HG03565 (cell line): ENCODE measurements around the gene POSTN.
"Not testable (repeated sequence)": the region's sequence is repeated elsewhere in the genome, so short reads cannot be mapped to it uniquely, and the experiment has no call there.

Source experiments
- ATAC-seq: cut with Tn5 transposase; IDR thresholded peaks from one replicate; pipeline ENCODE4 v1.9.1; 2021; ENCODE audit warnings: mild to moderate bottlenecking, moderate library complexity; ENCODE audit not compliant: unreplicated experiment

The POSTN gene

DNA sequence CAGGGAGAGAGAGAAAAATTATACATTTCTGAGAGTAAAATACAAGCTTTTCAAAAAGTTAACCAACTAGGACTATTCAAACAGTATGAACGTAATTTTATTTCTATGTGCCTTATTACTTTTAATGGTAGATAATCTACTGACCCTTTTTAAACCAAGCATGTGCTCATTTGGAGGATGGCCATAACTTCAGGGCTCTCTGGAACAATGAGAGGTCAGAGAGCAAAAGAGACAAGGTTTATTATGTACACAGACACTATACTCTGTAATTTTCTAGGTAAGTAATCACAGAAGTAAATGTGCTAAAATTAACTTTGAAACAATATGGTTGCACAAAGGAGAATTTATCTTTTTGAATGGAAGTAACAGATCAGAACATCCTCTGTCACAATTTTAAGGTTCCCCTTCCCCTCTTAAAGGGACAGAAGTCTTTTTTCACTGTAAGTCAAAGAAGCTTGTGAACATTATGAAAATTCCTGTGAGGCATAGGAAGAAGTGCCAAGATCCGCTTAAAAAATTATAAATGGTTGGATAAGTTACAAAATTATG lies 1.0 kb downstream of the POSTN start:
- ATAC-seq = no peak

DNA sequence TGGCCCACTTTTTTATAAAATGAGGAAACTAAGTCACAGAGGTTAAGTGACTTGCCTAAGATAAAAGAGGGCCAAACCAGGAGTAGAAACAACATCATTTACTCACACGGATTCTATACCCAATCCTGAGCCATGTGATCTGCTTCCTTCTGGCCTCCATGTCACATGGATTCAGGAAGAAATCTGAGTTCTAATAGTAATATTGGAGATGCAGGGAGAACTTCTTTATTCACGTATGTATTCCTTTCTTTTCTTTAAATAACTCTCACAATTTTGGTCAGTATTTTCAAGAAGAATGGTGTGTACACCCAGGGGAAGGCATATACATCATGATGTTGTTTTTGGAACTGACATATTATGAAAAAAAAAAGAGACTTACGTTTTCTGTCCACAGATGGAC lies 1.8 kb downstream of the POSTN start:
- no peak for ATAC-seq

DNA sequence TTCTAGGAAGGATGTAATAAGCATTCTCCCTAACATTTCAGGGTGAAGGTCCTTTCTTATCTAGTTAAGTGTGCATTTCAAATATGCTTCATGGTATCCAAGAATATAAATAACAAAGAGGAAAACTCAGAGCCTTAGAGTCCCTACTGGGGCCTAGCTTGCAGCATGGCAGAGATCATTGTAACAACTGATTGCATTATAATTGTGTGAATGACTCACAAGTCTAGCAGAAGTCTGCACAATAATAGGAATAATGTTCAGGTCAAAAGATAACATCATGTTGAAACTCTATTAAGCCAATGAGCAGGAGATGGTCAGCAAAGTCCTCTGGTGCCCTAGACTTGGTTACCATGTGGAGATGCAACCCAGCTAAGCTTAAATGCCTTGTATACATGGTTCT lies 3.4 kb downstream of the POSTN start:
- ATAC-seq = no peak

DNA sequence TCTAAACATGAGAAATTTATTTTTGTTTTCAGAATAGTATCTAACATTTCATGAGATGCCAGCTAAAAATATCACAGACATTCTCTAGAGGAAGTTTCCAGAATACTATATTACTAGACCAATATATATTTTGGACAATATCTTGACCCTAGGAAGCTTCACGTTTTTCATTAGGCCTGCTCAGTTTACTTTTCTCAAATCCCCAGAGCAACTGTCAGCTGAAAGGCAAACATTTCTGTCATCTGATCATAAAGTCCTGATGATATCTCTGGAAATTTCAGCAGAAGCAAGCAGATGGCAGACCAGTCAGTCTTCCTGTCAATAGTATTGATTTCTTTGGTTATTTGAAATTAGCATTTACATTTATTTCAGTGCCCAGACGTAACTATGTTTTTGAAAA lies 4.0 kb downstream of the POSTN start:
- ATAC-seq = no peak

DNA sequence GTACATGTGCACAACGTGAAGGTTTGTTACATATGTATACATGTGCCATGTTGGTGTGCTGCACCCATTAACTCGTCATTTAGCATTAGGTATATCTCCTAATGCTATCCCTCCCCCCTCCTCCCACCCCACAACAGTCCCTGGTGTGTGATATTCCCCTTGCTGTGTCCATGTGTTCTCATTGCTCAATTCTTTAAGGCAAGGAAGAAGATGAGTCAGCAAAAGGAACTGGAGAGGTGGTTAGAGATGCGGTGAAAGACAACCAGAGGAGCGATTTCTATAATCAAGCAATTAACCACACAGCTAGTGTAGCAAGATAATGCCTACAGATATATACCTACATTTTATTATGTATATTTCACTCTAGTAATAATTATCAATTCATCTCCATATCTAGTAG lies 9.2 kb downstream of the POSTN start:
- not testable (repeated sequence) for ATAC-seq

DNA sequence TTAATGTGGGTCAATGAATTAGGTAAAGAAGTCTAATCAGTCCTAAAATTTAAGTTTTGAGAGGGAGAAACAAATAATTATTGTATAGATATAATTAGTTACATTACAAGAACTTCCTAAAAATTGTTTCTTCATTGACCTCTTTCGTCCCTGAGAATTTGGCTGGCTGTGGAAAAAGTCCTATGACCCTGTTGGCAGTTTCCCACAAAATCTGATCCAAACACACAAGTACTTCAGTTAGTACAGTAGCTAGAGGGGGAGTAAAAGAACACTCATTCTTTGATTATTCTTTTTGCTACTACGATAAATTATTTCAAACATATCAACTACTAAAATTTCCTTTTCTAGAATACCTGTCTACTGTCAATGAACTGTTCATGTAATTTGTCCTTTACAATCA lies 11.3 kb downstream of the POSTN start:
- no peak for ATAC-seq

DNA sequence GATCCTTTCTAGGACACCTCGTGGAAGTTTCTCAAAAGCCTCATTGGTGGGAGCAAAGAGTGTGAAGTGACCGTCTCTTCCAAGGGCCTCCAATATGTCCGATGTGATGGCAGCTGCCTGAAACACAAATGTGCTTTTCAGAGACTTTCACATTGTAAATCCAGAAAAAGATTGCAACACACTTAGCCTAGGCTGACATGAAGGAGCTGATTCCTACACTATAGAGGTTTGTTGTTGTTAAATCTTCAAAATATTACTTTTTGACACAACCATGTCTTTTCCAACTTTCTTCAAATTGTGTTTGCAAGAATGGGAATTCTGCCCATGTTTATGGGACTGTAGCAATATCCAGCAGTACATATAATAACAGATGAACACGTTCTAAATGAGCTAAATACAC lies 12.4 kb downstream of the POSTN start:
- no peak for ATAC-seq

DNA sequence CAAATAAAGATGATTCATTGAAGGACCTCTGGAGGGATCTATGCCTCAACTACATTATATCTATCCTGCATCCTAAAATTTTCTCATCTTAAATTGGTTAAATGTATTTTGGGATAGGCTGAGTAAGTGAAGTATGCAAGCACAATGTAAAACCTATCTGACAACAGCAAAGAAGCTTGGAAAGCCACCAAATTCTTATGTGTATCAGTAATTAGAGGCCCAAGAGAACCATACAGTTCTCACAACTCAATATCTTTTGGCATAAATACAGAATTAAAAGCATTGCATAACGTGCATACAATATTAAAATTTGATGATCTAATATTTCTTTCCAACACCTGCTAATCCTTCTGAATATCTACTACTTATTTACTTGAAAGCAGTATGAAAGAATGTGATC lies 13.0 kb downstream of the POSTN start:
- no peak for ATAC-seq

DNA sequence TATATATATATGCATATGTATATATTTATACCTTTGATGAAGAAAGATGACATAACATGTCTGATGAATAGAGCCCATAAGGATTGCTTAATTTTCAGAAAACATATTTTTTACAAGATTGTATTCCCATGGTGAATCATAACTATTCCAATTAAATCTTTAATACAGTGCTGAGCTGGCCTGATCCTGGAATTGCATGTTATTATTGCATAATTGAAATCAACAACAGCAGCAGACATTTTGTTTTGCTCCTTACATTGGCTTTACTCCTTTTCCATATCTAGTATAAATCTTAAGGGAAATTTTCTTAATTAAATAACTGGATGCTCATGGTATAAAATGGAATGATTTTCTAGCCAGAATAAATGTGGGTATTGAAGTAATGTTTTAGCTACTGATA lies 22.0 kb downstream of the POSTN start:
- no peak for ATAC-seq

DNA sequence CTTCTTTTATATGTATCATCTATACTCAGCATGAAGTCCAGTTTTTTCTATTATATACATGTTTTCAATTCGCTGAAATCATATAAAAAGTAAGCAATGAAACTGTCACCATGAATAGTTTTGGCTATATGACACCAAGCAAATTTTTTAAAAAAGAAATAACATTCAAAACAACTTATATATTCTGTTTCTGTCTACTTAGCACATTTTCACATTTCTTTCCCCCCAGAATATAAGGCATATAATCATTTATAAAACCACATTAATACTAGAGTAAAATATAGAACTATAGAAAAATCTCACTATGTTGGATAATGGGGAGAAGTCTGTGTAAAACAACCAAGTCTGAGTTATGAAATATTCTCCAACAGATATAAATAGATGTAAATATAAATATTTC lies 33.1 kb downstream of the POSTN start:
- no peak for ATAC-seq

DNA sequence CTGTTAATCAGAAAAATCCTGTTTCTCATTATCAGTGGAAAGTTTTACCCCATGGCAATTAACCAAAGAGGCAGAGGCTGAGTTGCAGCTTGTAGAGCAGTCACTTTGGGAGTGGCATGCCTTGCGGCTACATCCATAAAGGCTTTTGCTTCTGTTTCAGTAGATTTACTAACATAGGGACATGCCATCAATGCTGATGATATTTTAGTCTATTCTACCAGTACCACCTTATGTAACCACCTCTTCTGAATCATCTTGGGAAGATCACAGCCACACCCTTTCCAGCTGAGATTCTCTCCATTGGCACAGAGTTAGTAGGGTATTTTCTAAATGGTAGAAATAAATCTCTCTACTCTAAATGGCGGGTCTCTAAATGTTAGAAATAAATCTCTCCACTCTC lies 37.5 kb downstream of the POSTN start:
- ATAC-seq = no peak

DNA sequence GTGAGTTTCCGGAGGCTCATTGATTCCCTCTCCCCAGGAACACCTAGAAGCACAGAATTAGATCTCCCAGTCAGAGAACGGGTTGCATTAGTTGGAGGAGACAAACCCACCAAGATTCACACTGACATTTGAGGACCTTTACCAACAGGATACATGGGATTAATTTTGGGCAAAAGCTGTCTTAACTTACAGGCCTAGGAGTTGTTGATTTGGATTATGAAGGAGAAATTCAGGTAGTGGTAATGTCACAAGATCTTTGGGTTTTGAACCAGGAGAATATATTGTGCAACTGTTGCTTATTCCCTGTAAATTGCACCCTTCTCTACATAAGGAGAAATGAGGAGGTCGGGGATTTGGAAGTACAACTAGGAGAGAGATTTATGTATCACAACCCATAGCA lies 38.0 kb downstream of the POSTN start:
- no peak for ATAC-seq

DNA sequence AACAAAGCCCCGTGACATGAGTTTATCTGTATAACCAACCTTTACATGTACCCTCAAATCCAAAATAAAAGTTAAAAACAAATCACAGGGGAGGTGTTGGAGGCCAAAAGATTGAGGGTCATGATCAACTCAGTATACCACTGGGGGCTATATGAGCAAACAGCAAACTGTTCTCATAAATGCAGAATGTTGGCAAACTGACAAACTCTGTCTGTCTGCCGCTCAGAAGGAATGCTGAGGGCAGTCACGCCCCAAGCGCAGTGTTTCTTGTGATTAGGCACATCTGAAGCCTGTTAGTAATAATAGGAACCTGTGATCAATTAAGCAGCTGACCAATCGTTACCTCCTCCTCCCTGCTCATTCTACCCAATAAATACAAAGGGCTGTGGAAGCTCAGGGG lies 39.8 kb downstream of the POSTN start:
- ATAC-seq = not testable (repeated sequence)

DNA sequence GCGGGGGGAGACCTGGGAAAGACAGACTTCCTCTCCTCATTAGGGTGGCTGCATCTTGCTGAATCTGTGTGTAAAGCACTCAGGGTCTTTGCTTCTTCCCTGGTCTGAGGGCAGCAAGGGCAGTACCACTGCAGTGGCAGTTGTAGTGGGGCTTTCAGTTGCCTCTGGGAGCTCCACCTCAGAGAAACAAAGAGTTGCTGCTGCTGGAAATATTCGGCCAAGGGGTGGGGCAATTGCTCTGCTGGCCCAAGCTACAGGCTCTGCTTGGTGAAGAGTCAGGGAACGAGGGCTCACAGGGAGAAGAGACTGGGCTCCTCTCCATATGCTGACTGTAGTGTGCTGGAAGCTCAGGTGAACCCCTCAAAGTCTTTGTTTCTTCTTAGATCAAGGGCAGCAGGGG lies 52.5 kb downstream of the POSTN start:
- no peak for ATAC-seq

DNA sequence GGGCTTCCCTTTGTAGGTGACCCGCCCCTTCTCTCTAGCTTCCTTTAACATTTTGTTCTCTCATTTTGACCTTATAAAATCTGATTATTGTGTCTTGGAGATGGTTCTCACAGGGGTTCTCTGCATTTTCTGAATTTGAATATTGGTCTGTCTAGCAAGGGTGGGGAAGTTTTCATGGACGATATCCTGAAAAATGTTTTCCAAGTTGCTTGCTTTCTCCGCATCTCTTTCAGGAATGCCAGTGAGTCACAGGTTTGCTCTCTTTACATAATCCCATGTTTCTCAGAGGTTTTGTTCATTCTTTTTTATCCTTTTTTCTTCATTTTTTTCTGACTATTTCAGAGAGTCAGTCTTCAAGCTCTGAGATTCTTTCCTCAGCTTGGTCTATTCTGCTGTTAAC lies 53.6 kb downstream of the POSTN start:
- no peak for ATAC-seq

DNA sequence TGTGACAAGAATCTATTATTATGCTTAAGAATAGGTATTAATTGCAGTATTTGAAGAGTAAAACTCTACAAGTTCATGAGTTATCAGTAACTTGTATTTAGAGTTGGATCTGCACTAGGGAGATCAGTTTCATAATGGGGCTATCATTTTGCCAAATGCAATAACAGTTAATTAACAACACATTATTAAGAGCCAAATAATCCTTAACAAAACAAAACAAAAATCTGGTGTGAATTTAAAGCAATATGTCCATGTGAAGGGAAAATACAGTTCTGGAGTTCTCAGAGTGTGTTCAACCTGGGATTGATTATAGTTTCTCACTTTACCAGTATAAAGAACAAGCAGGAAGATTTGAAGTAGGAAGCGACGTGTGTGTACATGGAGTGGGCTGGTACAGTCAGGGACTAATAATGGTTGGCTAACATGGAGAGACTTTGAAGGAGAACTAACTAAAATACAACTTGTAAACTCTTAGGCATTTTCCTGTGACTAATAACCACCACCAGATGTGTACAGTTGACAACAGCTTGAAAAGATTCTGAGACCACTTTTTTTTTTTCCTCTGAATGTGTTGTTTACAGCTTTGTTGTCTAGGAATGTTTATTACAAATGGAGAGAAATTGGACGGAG lies 58.5 kb downstream of the POSTN start:
- ATAC-seq = no peak

DNA sequence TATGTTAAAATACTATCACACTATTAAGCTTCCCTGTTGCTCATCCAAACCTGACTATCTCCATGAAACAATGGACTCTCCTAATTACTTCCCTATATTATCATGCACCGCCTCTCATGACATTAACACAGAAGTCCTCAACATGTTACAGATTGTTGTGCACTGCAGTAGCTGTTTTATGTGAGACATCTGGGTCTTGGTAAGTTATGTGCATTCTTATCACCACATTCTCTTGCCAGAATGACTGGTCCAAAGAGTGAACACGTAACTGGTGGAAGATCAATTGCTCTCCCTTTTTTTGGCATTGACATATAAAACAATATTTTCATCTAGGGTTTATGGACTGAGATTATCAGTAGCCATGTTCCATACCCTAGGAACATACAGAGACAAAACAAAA lies 59.4 kb downstream of the POSTN start:
- ATAC-seq = no peak

DNA sequence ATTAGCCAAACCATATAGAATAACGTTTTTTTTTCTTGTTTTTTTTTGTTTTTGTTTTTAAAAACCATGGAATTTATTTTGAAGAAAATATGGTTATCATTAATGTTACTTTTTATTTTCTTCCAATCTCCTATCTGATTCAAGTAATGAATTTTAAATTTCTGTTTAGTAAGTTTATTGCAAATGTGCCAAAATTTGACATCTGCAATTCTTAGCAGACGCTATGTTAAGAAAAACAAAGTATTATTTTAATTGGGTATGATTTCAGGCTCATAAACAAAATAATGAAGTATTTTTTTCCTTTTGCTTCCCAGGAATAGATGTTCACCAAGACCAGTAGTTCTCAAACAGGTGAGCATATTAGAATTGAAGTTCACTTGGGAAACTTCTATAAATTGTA lies 63.1 kb downstream of the POSTN start:
- ATAC-seq = no peak

DNA sequence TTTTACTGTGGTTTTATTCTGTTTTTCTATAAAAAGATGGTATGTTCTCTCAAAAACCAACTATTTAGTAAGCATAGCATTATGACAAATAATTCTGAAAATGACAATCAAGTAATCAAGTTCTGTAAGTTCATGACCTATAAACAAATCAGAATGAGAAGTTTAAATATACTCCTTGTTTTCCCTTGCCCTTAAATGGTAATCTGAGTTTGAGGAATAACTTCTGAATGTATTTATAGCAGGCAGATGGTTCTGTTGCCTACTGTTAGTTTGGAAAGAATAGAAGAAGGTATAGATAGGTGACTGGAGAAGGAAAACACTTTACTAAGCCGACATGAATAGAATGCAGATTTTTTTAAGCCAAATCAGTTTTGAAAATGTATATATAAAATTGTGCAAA lies 63.9 kb downstream of the POSTN start:
- no peak for ATAC-seq

DNA sequence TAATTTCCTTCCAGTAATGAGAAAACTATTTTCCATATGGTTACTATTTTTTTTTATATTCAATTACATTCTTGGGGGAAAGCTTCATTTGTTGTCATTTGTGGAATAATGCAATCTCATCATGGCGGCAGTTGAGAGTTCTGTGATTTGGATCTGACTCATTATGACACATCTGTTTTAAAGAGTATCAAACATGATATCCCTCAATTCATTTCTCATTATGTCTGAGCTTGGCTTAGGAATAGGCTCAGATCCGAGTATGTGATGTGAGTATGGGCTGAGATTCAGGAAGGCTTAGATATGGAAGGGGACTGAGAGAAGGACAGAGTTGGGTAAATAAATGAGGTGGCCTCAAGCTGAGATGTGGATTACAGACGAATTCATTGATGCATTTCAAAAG lies 64.4 kb downstream of the POSTN start:
- ATAC-seq = no peak

DNA sequence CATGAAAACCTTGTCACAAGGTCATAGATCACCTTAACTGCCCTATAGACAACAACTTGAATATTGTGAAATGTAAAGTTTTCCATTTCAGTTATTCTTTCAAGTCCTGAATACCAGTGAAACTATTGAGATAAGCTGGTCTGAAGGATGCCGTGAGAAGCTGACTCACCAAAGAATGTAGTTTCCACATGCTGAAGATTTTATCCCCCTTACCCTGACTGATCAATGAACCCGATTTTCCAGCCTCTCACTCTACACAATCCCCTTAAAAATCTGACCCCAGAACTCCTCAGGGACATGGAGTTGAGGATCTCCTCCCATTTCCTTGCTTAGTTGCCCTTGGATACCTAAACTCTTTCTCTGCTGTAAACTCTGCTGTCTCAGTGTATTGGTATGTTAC lies 67.5 kb downstream of the POSTN start:
- ATAC-seq = no peak

DNA sequence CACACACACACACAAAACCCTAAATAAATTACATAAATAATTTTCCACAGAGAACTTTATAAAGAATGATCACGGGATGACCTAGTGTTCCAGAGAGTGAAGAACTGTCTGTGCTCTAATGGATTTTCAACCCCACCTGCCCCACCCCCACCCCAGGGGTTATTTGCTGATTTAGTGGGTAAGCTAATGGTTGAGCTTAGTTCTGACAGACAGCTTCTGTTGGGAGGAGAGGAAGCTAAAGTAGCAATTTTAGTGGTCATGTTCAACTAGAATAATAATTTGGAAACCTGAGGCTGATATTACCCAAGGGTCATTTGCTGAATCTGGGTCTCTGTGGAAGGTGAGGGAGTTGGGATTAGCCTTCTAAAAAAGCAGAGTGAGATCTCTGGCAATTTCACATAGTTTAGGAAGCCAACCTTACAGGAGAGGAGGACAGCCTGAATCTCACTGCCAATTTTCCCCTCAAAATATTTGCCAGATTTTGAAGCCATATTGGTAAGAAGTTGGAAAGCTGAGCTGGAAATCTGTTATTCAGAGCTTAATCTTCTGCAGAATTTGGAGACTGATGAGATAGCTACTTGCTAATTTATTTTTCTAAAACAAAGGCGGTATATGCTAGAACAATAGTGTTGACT lies 68.7 kb downstream of the POSTN start:
- ATAC-seq = no peak
